Gastroesophageal sphincter (tissue), 3 donors: ENCODE results near the gene ABHD17C.

Experiments
- CTCF ChIP-seq, 4 experiments: fragments of 200-600 bp in 2 of 4; fragments of 450-650 bp in 2 of 4; sonication (generic) in 1 of 4; IDR thresholded peaks; one replicate each; pipeline ENCODE4 v1.5.1; 2017 to 2019; ENCODE audit warnings: antibody characterized with exemption in 4 of 4, mild to moderate bottlenecking in 2 of 4, moderate library complexity in 2 of 4
- EP300 ChIP-seq: sonication (generic); formaldehyde crosslinking; IDR thresholded peaks from one replicate; pipeline ENCODE4 v1.6.1; 2017; ENCODE audit warnings: antibody characterized with exemption, mild to moderate bottlenecking
- POLR2A ChIP-seq, 2 donors: fragments of 450-650 bp; IDR thresholded peaks; one replicate each; pipeline ENCODE4 v1.6.1; 2017; ENCODE audit warnings: antibody characterized with exemption in 2 of 2, mild to moderate bottlenecking in 2 of 2, moderate library complexity in 1 of 2
- POLR2AphosphoS5 ChIP-seq: sonication (generic); formaldehyde crosslinking; IDR thresholded peaks from one replicate; pipeline ENCODE4 v1.6.1; 2017; ENCODE audit warnings: antibody characterized with exemption

DNA sequence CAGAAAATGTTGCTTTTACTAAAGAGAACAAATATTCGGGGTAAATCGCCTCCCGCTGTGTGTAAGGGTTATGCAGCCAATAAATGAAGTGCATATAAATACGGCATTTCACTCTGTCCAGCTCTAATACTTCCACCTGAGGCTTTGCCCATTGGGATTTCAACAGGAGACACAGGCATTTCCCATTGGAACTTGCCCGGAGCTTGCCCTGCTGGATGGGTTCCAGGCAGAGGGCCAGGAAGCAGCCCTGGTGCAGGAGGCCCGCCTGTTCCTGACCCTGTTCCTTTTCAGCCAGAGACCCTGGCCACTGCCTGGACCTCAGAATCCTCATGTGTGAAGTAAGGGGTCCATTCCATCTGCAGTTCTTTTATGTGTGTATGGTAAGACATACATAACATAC lies 66.6 kb downstream of the ABHD17C start:
- TF ChIP-seq POLR2A (IDR thresholded peaks at IDR 0.05), result no peak
- TF ChIP-seq EP300, result no peak
- no peak for TF ChIP-seq CTCF (IDR thresholded peaks at IDR 0.05)
- TF ChIP-seq POLR2AphosphoS5, result no peak
